GM23248 (cell line): Measurements from ENCODE around the gene CLEC4G.

Experiments used
- EZH2 ChIP-seq: fragments of 200-600 bp; sonication (generic); IDR thresholded peaks from 2 replicates; pipeline ENCODE4 v1.6.1; 2018; ENCODE audit warnings: antibody characterized with exemption, mild to moderate bottlenecking; ENCODE audit not compliant: insufficient read depth, poor library complexity, severe bottlenecking
- EZH2phosphoT487 ChIP-seq: fragments of 200-600 bp; sonication (generic); IDR thresholded peaks from 2 replicates; pipeline ENCODE4 v1.6.1; 2018; ENCODE audit warnings: antibody characterized with exemption, moderate library complexity, mild to moderate bottlenecking, low read depth; ENCODE audit not compliant: insufficient read depth

DNA sequence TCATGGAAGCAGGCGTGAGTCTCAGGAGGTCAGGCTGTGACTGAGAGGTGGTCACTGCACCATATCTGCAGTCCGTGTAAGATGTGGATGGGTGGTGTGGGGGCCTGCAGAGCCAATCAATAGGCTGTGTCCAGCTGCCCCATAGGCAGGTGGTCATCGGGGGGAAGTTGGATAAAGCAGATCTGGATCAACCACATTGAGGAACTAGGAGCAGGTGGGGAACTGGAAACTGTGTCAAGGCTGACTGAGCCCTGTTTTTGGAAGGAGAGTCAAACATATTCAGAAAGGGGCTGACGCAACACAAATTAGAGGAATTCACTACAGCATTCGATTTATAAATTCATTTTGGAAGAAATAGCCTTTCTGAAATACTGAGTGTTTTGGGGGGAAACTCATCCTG lies 46.2 kb upstream of the CLEC4G start:
- TF ChIP-seq EZH2phosphoT487 (no peak), EZH2 (no peak)
